Calu3 (cell line): ENCODE measurements around the gene LRRTM3. TPM values are rescaled to one million over a fixed set of nuclear protein-coding genes. Genes with fewer than 3 reads are reported as not detected.

ENCODE experiments used
- BruUV-seq: library from RNA; stranded (reverse); fragments of 400-500 nt; replicated peaks from 2 replicates; lab custom pipeline; 2021; lab: Mats Ljungman, UMichigan
- CTCF ChIA-PET: fragments of 300-600 bp; sonication (Branson Sonifier 250); formaldehyde crosslinking; loops from one replicate; lab custom pipeline; 2022; ENCODE audit warnings: antibody characterized with exemption; lab: Charles Lee
- DNase-seq: peaks from one replicate; pipeline ENCODE4 v3.0.0; 2022
- H3K27ac Mint-ChIP-seq: one replicate; pipeline ENCODE4 v1.8.0; 2022; ENCODE audit warnings: mixed read lengths; ENCODE audit not compliant: unreplicated experiment
- H3K27me3 Mint-ChIP-seq: one replicate; pipeline ENCODE4 v1.8.0; 2022; ENCODE audit warnings: mixed read lengths; ENCODE audit not compliant: unreplicated experiment
- H3K36me3 Mint-ChIP-seq: one replicate; pipeline ENCODE4 v1.8.0; 2022; ENCODE audit warnings: mild to moderate bottlenecking, moderate library complexity, mixed read lengths; ENCODE audit not compliant: insufficient read depth, unreplicated experiment
- H3K4me1 Mint-ChIP-seq: one replicate; pipeline ENCODE4 v1.8.0; 2022; ENCODE audit warnings: mild to moderate bottlenecking, low read depth, mixed read lengths; ENCODE audit not compliant: unreplicated experiment
- H3K4me3 Mint-ChIP-seq: one replicate; pipeline ENCODE4 v1.8.0; 2022; ENCODE audit warnings: mild to moderate bottlenecking, low read depth, moderate library complexity, mixed read lengths; ENCODE audit not compliant: unreplicated experiment
- H3K9me3 Mint-ChIP-seq: one replicate; pipeline ENCODE4 v1.8.0; 2022; ENCODE audit warnings: low read depth, mixed read lengths; ENCODE audit not compliant: unreplicated experiment
- CTCF ChIP-seq: fragments of 200-600 bp; IDR thresholded peaks from one replicate; pipeline ENCODE4 v1.8.0; 2022; ENCODE audit warnings: antibody characterized with exemption; ENCODE audit not compliant: unreplicated experiment
- intact Hi-C: fragments of 100-400 bp; cut with micrococcal nuclease; formaldehyde crosslinking; loops from one replicate; pipeline ENCODE4 v1.10.0; 2022; ENCODE audit not compliant: unreplicated experiment
- total RNA-seq: library from RNA; stranded (reverse); gene quantifications from 2 replicates; pipeline ENCODE4 v1.2.3, GENCODE V29; 2022

Gene LRRTM3
- total RNA-seq, 1 experiment from 2014 or later: not detected

DNA sequence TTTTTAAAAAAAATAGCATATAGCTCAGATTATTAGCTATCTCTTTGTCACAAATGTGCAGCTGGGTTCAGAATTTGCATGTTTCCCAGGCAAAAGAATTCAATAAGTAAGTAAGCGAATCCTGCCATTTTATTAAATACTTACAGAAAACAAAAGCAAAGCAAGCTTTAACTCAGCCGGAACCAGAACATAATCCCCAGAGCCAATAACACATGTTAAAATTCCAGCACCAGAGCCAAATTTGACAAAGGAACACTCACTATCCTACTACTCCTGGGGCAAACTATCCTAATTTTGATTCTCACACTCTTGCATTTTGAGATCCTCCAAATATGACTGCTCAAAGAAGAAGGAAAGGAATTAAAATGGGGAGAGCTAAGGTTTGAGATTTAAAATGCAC is 32.6 kb downstream of the LRRTM3 start:
- Mint-ChIP-seq H3K4me1 (no peaks in the 10 kb centered on the region), H3K9me3 (no peaks in the 10 kb centered on the region), H3K27me3 (peaks cover 16% of the 10 kb centered on the region), H3K36me3 (no peaks in the 10 kb centered on the region), H3K4me3 (no peak overlapping the region), H3K27ac (no peak overlapping the region)
- intact Hi-C loops: loop anchor here (10.0 kb wide), 1 partner anchor 186 kb away; no protein-coding TSS in a partner anchor
- no TSS peak for BruUV-seq
- DNase-seq: no peak
- no peak for TF ChIP-seq CTCF
- CTCF ChIA-PET: no interaction called here

DNA sequence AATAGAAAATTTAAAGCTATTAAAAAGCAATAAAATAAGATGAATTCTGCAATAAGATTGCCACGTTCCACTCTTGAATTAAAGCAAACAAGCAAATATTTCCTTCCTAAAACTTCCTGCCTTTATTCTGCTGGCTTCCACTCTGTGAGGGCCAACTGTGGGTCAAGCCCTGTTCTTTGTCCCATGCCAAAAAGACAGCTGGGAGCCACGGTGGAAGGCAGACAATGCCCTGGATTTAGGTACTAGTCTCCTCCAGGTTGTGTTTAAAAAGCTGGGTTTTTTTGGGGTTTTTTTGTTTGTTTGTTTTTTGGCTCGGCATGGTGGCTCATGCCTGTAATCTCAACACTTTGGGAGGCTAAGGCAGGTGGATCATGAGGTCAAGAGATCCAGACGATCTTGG is 39.1 kb downstream of the LRRTM3 start:
- no peak for TF ChIP-seq CTCF
- DNase-seq: no peak
- intact Hi-C loops: no loop called here
- CTCF ChIA-PET: no interaction called here
- H3K36me3 Mint-ChIP-seq: no peaks in the 10 kb centered on the region
- peaks cover 4% of the 10 kb centered on the region for H3K27me3 Mint-ChIP-seq
- BruUV-seq: no TSS peak
- no peaks in the 10 kb centered on the region for H3K9me3 Mint-ChIP-seq
- H3K4me3 Mint-ChIP-seq: no peak overlapping the region
- H3K27ac Mint-ChIP-seq: no peak overlapping the region
- no peaks in the 10 kb centered on the region for H3K4me1 Mint-ChIP-seq

DNA sequence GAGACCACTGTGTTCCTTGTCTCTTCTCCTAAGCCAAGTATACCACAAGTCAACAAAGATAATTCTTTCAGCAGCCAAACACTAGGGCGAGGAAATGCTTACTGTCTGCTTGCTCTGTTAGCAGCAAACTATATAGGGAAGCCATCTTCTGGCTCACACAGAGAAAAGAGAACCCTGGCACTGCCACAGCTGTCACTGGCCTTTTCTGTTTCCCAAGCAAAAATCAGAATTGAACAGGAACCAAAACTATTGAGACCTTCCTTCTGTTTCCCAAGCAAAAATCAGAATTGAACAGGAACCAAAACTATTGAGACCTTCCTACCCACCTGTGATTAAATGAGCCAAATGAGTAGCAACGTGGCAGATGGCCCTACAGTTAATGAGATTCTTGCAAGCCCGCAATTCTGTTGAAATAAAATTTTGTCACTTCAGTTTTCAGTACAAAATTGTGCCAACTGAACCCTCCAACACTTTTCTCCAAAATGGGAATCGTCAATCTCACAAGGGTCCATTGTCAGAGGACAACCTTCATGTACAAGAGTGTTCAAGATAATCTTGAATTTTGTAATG is 54.5 kb downstream of the LRRTM3 start:
- H3K4me3 Mint-ChIP-seq: no peak overlapping the region

DNA sequence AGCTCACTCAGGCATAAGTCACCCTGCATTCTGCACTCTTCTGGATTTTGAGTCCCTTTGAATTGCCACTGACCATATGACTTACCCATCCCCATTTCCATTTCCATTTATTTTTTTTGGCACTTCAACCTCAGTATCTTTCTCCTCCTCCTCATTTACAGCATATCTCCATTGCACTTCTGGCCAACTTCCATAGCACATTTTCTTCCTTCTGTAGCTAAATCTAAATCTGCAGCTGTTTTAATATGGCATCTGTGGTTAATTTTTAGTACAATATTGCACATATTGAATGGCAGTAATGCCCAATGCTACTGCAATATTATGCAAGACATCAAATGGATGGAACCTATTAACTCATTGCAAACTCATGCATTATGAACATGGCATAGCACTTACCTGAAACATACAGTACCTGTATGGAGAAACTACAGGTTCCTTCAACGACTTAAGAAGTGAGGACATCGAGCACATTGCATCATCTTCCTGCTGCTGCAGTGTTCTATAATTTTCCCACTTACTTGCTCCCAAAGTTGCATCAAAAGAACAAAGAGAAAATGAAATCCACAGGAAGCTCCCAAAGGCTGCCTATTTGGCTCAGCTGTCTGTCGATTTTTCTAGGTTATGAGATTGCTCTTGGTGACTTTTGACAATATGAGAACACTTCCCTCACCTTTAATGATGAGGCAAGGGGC is 55.7 kb downstream of the LRRTM3 start:
- no peak for TF ChIP-seq CTCF
- CTCF ChIA-PET: interaction anchor here (0.7 kb wide), 1 partner anchor 9 kb away, joined by 4 read pairs; no protein-coding TSS in a partner anchor
- no TSS peak for BruUV-seq
- H3K4me3 Mint-ChIP-seq: no peak overlapping the region
- intact Hi-C loops: no loop called here
- no peaks in the 10 kb centered on the region for H3K36me3 Mint-ChIP-seq
- no peaks in the 10 kb centered on the region for H3K9me3 Mint-ChIP-seq
- DNase-seq: no peak
- no peaks in the 10 kb centered on the region for H3K4me1 Mint-ChIP-seq
- no peak overlapping the region for H3K27ac Mint-ChIP-seq
- H3K27me3 Mint-ChIP-seq: no peaks in the 10 kb centered on the region

More for the DNA sequence above, 54.5 kb downstream of the LRRTM3 start:
- TF ChIP-seq CTCF: no peak
- DNase-seq: no peak
- no TSS peak for BruUV-seq
- intact Hi-C loops: no loop called here
- H3K4me1 Mint-ChIP-seq: no peaks in the 10 kb centered on the region
- H3K27me3 Mint-ChIP-seq: no peaks in the 10 kb centered on the region
- H3K9me3 Mint-ChIP-seq: no peaks in the 10 kb centered on the region
- CTCF ChIA-PET: no interaction called here
- H3K36me3 Mint-ChIP-seq: no peaks in the 10 kb centered on the region
- no peak overlapping the region for H3K27ac Mint-ChIP-seq
